GM10266 (cell line): ENCODE data around the gene ESX1.

Experiments
- DNase-seq: peaks from one replicate; pipeline ENCODE4 v3.0.0; 2012; ENCODE audit errors: extremely low spot score
- CTCF ChIP-seq: IDR thresholded peaks from 2 replicates; pipeline ENCODE4 v1.5.1; 2012; ENCODE audit warnings: mild to moderate bottlenecking, low read depth; ENCODE audit not compliant: control insufficient read depth, insufficient read depth; ENCODE audit errors: missing control alignments

The ESX1 gene

GRCh38 chrX:104211187-104211586 lies 43.5 kb downstream of the ESX1 start:
- TF ChIP-seq CTCF, result no peak

GRCh38 chrX:104205548-104205947 lies 49.2 kb downstream of the ESX1 start:
- DNase-seq, result no peak
- no peak for TF ChIP-seq CTCF

More at GRCh38 chrX:104211187-104211586, 43.5 kb downstream of the ESX1 start:
- no peak for DNase-seq
